GM10847 (cell line): Measurements from ENCODE around the gene ASB1.

Source experiments
- POLR2A ChIP-seq: IDR thresholded peaks from 2 replicates; pipeline ENCODE4 v1.6.1; 2011; ENCODE audit not compliant: insufficient read length; ENCODE audit errors: extremely low read depth

Gene ASB1

GRCh38 chr2:238426568-238427434, at the start of gene ASB1:
Gene ASB1, plus strand, starts transcription at chr2:238426927. Its CDS starts 144 bp downstream, at chr2:238427071.
- peak; percentile 84 for TF ChIP-seq POLR2A

DNA sequence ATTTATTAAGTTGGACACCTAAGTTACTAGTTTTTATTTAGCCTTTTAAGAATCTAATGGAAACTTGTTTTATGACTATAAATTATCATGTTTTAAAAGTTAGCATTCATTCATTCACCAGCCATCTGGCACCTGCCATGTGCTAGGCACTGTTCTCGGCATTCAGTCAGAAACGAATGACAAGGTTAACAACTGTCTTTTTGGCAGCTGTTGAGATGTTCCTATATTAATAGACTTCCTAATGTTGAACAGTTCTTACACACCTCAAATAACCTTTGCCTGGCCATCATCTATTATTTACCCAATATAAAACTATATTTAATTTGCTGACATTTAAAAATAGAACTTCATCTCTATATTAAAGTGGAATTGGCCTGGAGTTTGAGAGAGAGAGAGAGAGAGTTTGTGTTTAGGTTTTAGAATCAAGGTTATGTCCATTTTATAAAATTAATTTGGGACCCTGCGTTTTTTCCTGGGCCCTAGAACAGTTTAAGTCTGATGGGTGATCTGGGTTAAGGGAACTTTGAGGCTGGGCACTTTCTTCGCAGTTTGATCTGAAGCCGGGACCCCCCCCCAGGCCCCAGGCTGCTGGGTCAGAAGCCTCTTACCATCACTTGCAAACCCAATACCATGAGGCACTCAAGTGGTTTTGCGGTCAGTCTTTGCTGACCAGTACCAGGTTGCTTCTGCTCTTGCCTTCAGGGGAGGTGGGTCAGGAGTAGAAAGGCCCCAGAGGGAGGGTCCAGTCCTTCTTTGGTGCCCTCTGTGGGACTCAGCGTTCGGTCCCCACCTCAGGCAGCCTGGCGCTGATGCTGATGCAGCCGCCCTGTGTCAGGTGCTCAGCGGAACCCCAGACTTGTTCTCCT, 48.3 kb upstream of the ASB1 start:
- no peak for TF ChIP-seq POLR2A

DNA sequence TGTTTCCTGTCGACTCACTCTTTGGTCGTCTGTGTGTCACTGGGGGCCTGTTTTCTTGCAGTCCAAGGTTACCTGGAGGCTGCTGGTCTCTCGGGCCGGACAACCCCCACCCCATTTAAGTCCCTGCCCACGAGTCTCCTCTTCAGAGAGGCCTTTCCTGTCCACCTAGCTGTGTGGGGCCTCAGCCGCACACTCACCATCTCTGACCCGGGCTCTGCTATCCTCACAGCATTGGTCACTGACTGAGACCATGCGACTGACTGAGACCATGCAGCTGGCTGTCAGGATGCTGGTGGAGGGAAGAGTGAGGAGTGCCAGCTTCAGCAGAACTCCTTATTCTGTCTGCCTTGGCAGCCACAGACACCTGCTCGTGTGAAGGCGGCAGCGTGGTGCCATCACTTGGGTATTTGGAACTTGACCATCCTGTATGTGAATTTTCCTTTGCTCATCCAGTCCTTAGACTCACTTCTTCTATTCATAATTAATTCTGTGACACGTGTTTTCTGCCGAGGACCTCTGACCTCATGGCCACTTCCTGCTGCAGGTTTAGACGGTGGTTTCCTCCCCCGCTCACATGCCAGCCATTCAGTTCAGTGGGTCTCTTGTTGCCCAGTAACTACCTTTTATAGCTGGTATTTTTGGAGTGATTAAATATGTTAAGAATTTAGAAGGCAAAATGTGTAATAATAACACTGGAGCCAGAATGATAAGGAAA, 47.5 kb upstream of the ASB1 start:
- no peak for TF ChIP-seq POLR2A

- TF ChIP-seq POLR2A: no peak
These were observed 46.4 kb upstream of the ASB1 start for GRCh38 chr2:238380336-238380735.

- no peak for TF ChIP-seq POLR2A
These were observed 45.9 kb upstream of the ASB1 start for GRCh38 chr2:238380785-238381184.

DNA sequence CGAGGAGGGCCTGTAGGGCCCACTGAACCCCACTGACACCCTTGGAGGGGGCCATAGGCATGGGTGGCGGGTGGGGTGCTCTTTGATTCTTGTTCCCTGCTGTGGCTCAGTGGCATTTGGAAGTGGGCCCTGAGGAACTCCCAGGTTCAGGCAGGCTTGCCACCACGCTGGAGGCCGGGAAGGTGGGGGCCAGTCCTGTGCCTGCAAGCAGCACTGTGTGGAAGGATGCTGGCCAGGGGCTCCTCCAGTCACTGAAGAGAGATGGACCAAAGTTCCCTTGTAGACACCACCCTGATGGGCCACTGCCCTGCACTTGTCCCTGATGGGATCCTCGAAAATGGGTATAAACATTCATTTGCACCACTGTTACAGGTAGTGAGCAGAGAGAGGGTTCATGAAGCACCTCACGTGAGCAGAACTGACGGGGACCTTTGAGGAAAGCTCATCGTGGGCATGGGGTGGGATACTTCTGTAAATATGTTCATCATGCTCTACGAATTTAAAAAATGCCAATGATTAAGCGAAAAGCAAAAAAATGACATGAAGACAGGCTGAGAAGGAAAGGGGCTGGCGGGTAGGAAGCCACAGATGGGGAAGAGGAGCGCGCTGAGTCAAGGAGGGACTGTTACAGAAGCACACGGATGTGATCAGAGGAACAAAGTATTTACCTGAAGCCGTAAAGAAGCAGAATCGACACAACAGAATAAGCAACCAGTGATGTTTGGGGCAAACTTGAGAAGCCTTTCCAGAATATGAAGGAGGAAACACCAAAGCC, 45.2 kb upstream of the ASB1 start:
- TF ChIP-seq POLR2A: no peak

DNA sequence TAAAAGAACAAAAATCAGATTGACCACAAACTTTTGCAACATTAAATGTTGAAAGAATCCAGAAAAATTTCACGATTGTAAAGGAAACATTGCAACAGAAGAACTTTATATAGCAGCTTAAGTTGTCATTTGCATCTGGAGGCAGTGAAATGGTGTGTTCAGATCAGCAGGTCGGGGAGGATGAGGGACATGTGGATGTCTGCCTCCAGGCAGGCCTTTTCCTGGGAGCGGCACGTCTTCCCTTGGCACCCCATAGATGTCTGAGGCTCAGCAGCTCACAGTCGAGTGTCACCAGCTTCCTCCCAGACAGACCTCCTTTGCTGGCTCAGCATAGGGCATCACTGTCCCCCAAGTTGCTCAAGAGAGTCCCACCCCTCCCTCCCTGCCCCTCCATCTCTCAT, 44.3 kb upstream of the ASB1 start:
- TF ChIP-seq POLR2A: no peak

- TF ChIP-seq POLR2A: no peak
These were observed 43.6 kb upstream of the ASB1 start for GRCh38 chr2:238383135-238383534.

DNA sequence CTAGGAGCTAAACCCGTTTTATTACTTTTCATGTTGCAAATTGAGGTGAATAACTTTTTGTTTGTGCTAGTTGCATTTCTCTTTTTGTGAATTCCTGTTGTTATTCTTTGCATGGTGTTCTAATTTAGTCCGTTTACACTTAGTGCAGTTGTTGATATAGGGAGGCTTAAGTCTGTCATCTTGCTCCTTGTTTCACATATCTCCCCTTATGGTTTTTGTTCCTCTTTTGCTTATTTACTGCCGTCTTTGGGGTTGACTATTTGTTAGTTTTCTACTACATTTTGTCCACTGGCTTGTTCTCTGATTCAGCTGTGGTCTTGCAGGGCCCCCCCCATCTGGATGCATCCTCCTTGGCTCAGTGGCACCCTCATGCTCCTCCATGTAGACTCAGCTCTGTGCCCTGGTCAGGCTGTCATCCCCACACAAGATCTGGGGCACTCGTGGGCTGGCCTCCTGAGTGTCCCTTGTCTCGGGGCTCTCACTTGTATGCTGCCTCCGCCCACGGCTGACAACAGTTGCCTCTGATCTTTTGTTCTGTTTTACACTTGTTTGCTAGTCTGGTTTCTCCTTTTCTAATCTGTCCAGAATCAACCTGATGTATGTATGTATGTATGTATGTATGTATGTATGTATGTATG, 42.9 kb upstream of the ASB1 start:
- no peak for TF ChIP-seq POLR2A

DNA sequence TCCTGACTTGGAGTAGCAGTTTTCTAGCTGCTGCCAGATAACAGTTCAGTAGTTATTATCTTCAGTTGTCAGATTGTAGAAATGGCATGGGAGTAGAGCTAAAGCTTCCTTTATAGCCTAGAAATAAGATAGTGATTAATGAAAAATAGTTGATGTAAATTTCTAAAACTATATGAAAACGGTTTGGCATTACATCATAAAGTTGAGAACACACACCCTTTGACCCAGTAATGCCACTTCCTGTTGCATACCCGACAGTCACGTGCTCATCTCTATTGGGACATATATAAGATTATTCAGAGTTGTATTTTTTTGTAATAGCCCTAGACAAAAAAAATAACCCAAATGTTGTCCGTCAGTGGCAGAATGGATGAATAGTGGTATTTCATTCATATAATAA, 39.4 kb upstream of the ASB1 start:
- TF ChIP-seq POLR2A: no peak

GRCh38 chr2:238388794-238389193, 37.9 kb upstream of the ASB1 start:
- no peak for TF ChIP-seq POLR2A

DNA sequence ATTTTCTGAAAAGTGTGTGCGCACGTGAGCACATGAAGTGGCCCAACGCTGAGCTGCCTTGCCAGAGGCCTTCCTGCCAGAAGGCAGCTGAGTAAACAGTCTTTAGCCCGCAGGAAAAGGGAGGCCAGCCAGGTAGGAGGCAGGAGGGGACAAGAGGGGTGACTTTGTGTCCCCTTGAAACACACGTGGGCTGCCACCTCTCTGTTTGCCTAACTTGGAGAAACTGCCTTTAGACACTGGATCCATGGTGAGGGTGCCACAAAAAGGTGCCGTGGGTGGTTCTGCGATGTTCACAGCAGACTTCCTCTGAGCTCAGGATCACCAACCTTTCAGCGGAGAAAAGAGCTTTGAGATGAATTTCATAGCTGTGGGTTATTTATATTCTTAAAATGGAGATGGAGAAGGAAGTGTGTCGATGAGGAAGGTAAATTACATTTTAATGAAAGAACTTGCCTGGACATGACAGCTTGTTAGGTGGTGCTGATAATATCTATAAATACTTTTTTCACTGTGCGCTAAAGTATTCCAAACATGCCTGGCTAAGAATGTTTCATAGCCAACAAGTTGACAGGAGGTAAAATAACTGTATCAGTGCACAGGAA, 36.6 kb upstream of the ASB1 start:
- no peak for TF ChIP-seq POLR2A

- TF ChIP-seq POLR2A: no peak
These were observed 35.6 kb upstream of the ASB1 start for GRCh38 chr2:238391042-238391689.
